Activated naive CD8-positive, alpha-beta T cell treated with anti-CD3 and anti-CD28 coated beads, Interleukin-2, amount 50 U/mL, for 24 hours (primary cell): ENCODE results near the gene APLF.
A peak's percentile ranks its signal among the peaks of the same experiment; 100 is the strongest.
"Not testable (repeated sequence)": the region's sequence is repeated elsewhere in the genome, so short reads cannot be mapped to it uniquely, and the experiment has no call there.

Experiments used
- ATAC-seq: fragments of 150-1000 bp; cut with Tn5 transposase; one replicate; pipeline ENCODE4 v1.10.0; 2021
- DNase-seq: peaks from one replicate; pipeline ENCODE4 v3.0.0; 2021
- H3K27ac Mint-ChIP-seq: one replicate; pipeline ENCODE4 v1.8.0; 2021; ENCODE audit warnings: mild to moderate bottlenecking, mixed read lengths
- H3K27me3 Mint-ChIP-seq: one replicate; pipeline ENCODE4 v1.8.0; 2021; ENCODE audit warnings: mixed read lengths
- H3K36me3 Mint-ChIP-seq: one replicate; pipeline ENCODE4 v1.8.0; 2021; ENCODE audit warnings: low read depth, mixed read lengths
- H3K4me1 Mint-ChIP-seq: one replicate; pipeline ENCODE4 v1.8.0; 2021; ENCODE audit warnings: mixed read lengths
- H3K4me3 Mint-ChIP-seq: one replicate; pipeline ENCODE4 v1.8.0; 2021; ENCODE audit warnings: mild to moderate bottlenecking, moderate library complexity, mixed read lengths
- H3K9me3 Mint-ChIP-seq: one replicate; pipeline ENCODE4 v1.8.0; 2021; ENCODE audit warnings: mixed read lengths

Gene APLF

GRCh38 chr2:68589963-68590362, 122.6 kb downstream of the APLF start:
- peaks cover 14% of the 10 kb centered on the region for H3K4me1 Mint-ChIP-seq

GRCh38 chr2:68590702-68591101, 123.3 kb downstream of the APLF start:
- Mint-ChIP-seq H3K9me3 (no peaks in the 10 kb centered on the region), H3K27ac (no peak overlapping the region), H3K4me3 (no peak overlapping the region), H3K36me3 (no peaks in the 10 kb centered on the region), H3K27me3 (no peaks in the 10 kb centered on the region), H3K4me1 (peaks cover 17% of the 10 kb centered on the region)
- DNase-seq (no peak), ATAC-seq (no peak)

More at GRCh38 chr2:68589963-68590362, 122.6 kb downstream of the APLF start:
- Mint-ChIP-seq H3K9me3 (no peaks in the 10 kb centered on the region), H3K4me3 (no peak overlapping the region), H3K27me3 (no peaks in the 10 kb centered on the region), H3K36me3 (no peaks in the 10 kb centered on the region), H3K27ac (no peak overlapping the region)
- ATAC-seq: no peak
- no peak for DNase-seq

GRCh38 chr2:68591225-68591624, 123.8 kb downstream of the APLF start:
- no peak for DNase-seq
- H3K4me3 Mint-ChIP-seq: no peak overlapping the region
- peaks cover 17% of the 10 kb centered on the region for H3K4me1 Mint-ChIP-seq
- no peak for ATAC-seq
- H3K36me3 Mint-ChIP-seq: no peaks in the 10 kb centered on the region
- no peaks in the 10 kb centered on the region for H3K27me3 Mint-ChIP-seq
- H3K27ac Mint-ChIP-seq: no peak overlapping the region
- H3K9me3 Mint-ChIP-seq: no peaks in the 10 kb centered on the region

- no peaks in the 10 kb centered on the region for H3K9me3 Mint-ChIP-seq
- H3K36me3 Mint-ChIP-seq: no peaks in the 10 kb centered on the region
- H3K27ac Mint-ChIP-seq: no peak overlapping the region
- DNase-seq (no peak), ATAC-seq (no peak)
- no peak overlapping the region for H3K4me3 Mint-ChIP-seq
- peaks cover 17% of the 10 kb centered on the region for H3K4me1 Mint-ChIP-seq
- H3K27me3 Mint-ChIP-seq: peaks cover 6% of the 10 kb centered on the region
Observed at GRCh38 chr2:68594041-68594440, 126.7 kb downstream of the APLF start.

GRCh38 chr2:68594674-68595492, 127.5 kb downstream of the APLF start:
- Mint-ChIP-seq H3K27me3 (peaks cover 12% of the 10 kb centered on the region), H3K4me1 (peaks cover 17% of the 10 kb centered on the region), H3K27ac (no peak overlapping the region), H3K9me3 (peaks cover 8% of the 10 kb centered on the region), H3K36me3 (no peaks in the 10 kb centered on the region), H3K4me3 (no peak overlapping the region)
- ATAC-seq: no peak
- DNase-seq: peak; percentile 46

GRCh38 chr2:68595493-68595785, 128.1 kb downstream of the APLF start:
- peaks cover 12% of the 10 kb centered on the region for H3K27me3 Mint-ChIP-seq
- ATAC-seq, H3K4me3 Mint-ChIP-seq, H3K27ac Mint-ChIP-seq, DNase-seq, H3K36me3 Mint-ChIP-seq: not testable (repeated sequence)
- H3K4me1 Mint-ChIP-seq: peaks cover 17% of the 10 kb centered on the region
- peaks cover 13% of the 10 kb centered on the region for H3K9me3 Mint-ChIP-seq

- H3K27ac Mint-ChIP-seq, H3K4me3 Mint-ChIP-seq, ATAC-seq, H3K36me3 Mint-ChIP-seq, DNase-seq, H3K4me1 Mint-ChIP-seq: not testable (repeated sequence)
- Mint-ChIP-seq H3K9me3 (peaks cover 25% of the 10 kb centered on the region), H3K27me3 (peaks cover 12% of the 10 kb centered on the region)
Observed at GRCh38 chr2:68600495-68600894, 133.1 kb downstream of the APLF start.

GRCh38 chr2:68603059-68603458, 135.7 kb downstream of the APLF start:
- peaks cover 25% of the 10 kb centered on the region for H3K9me3 Mint-ChIP-seq
- no peaks in the 10 kb centered on the region for H3K4me1 Mint-ChIP-seq
- ATAC-seq (no peak), DNase-seq (no peak)
- H3K4me3 Mint-ChIP-seq: no peak overlapping the region
- H3K27ac Mint-ChIP-seq: no peak overlapping the region
- H3K36me3 Mint-ChIP-seq: no peaks in the 10 kb centered on the region
- peaks cover 7% of the 10 kb centered on the region for H3K27me3 Mint-ChIP-seq

GRCh38 chr2:68604077-68604476, 136.7 kb downstream of the APLF start:
- no peaks in the 10 kb centered on the region for H3K4me1 Mint-ChIP-seq
- H3K27me3 Mint-ChIP-seq: peaks cover 6% of the 10 kb centered on the region
- H3K9me3 Mint-ChIP-seq: peaks cover 25% of the 10 kb centered on the region
- no peak overlapping the region for H3K4me3 Mint-ChIP-seq
- DNase-seq (no peak), ATAC-seq (no peak)
- H3K36me3 Mint-ChIP-seq: no peaks in the 10 kb centered on the region
- H3K27ac Mint-ChIP-seq: no peak overlapping the region

- Mint-ChIP-seq H3K9me3 (peaks cover 22% of the 10 kb centered on the region), H3K36me3 (peaks cover 5% of the 10 kb centered on the region), H3K27me3 (peaks cover 3% of the 10 kb centered on the region), H3K4me1 (no peaks in the 10 kb centered on the region), H3K4me3 (no peak overlapping the region), H3K27ac (no peak overlapping the region)
- DNase-seq (no peak), ATAC-seq (no peak)
Observed at GRCh38 chr2:68605939-68606338, 138.6 kb downstream of the APLF start.

GRCh38 chr2:68606759-68607158, 139.4 kb downstream of the APLF start:
- Mint-ChIP-seq H3K4me3 (no peak overlapping the region), H3K36me3 (peaks cover 5% of the 10 kb centered on the region), H3K9me3 (peaks cover 23% of the 10 kb centered on the region), H3K4me1 (no peaks in the 10 kb centered on the region), H3K27ac (no peak overlapping the region), H3K27me3 (peaks cover 3% of the 10 kb centered on the region)
- no peak for DNase-seq
- ATAC-seq: no peak

- DNase-seq (no peak), ATAC-seq (no peak)
- no peak overlapping the region for H3K27ac Mint-ChIP-seq
- H3K27me3 Mint-ChIP-seq: peaks cover 3% of the 10 kb centered on the region
- no peak overlapping the region for H3K4me3 Mint-ChIP-seq
- H3K9me3 Mint-ChIP-seq: peaks cover 29% of the 10 kb centered on the region
- H3K4me1 Mint-ChIP-seq: no peaks in the 10 kb centered on the region
- peaks cover 10% of the 10 kb centered on the region for H3K36me3 Mint-ChIP-seq
Observed at GRCh38 chr2:68607837-68608236, 140.5 kb downstream of the APLF start.

- Mint-ChIP-seq H3K4me1 (no peaks in the 10 kb centered on the region), H3K27me3 (peaks cover 3% of the 10 kb centered on the region), H3K4me3 (no peak overlapping the region), H3K9me3 (peaks cover 24% of the 10 kb centered on the region), H3K36me3 (peaks cover 10% of the 10 kb centered on the region), H3K27ac (no peak overlapping the region)
- DNase-seq: no peak
- no peak for ATAC-seq
Observed at GRCh38 chr2:68612765-68613519, 145.6 kb downstream of the APLF start.

GRCh38 chr2:68620772-68621171, 153.4 kb downstream of the APLF start:
- Mint-ChIP-seq H3K27ac (no peak overlapping the region), H3K4me3 (no peak overlapping the region), H3K36me3 (peaks cover 2% of the 10 kb centered on the region), H3K4me1 (no peaks in the 10 kb centered on the region), H3K27me3 (no peaks in the 10 kb centered on the region), H3K9me3 (peaks cover 18% of the 10 kb centered on the region)
- DNase-seq: no peak
- ATAC-seq: no peak

- Mint-ChIP-seq H3K4me3 (no peak overlapping the region), H3K9me3 (peaks cover 19% of the 10 kb centered on the region), H3K36me3 (peaks cover 5% of the 10 kb centered on the region), H3K27me3 (peaks cover 2% of the 10 kb centered on the region), H3K27ac (no peak overlapping the region), H3K4me1 (no peaks in the 10 kb centered on the region)
- DNase-seq (no peak), ATAC-seq (no peak)
Observed at GRCh38 chr2:68623820-68624219, 156.4 kb downstream of the APLF start.
